Activated T-cell treated with anti-CD3 and anti-CD28 coated beads, Interleukin-2, amount 50 U/mL, for 24 hours (primary cell): Measurements from ENCODE around the gene IL17A.

ENCODE experiments used
- DNase-seq: peaks from one replicate; pipeline ENCODE4 v3.0.0-alpha.2; 2020
- H3K27ac Mint-ChIP-seq: 2 replicates; pipeline ENCODE4 v1.8.0; 2020; ENCODE audit warnings: mild to moderate bottlenecking, mixed read lengths
- H3K27me3 Mint-ChIP-seq: 2 replicates; pipeline ENCODE4 v1.8.0; 2020; ENCODE audit warnings: mixed read lengths
- H3K36me3 Mint-ChIP-seq: 2 replicates; pipeline ENCODE4 v1.8.0; 2020; ENCODE audit warnings: low read depth, mixed read lengths
- H3K4me1 Mint-ChIP-seq: 2 replicates; pipeline ENCODE4 v1.8.0; 2020; ENCODE audit warnings: low read depth, mixed read lengths
- H3K4me3 Mint-ChIP-seq: 2 replicates; pipeline ENCODE4 v1.8.0; 2020; ENCODE audit warnings: mild to moderate bottlenecking, moderate library complexity, mixed read lengths
- H3K9me3 Mint-ChIP-seq: 2 replicates; pipeline ENCODE4 v1.8.0; 2020; ENCODE audit warnings: mixed read lengths

Gene IL17A

DNA sequence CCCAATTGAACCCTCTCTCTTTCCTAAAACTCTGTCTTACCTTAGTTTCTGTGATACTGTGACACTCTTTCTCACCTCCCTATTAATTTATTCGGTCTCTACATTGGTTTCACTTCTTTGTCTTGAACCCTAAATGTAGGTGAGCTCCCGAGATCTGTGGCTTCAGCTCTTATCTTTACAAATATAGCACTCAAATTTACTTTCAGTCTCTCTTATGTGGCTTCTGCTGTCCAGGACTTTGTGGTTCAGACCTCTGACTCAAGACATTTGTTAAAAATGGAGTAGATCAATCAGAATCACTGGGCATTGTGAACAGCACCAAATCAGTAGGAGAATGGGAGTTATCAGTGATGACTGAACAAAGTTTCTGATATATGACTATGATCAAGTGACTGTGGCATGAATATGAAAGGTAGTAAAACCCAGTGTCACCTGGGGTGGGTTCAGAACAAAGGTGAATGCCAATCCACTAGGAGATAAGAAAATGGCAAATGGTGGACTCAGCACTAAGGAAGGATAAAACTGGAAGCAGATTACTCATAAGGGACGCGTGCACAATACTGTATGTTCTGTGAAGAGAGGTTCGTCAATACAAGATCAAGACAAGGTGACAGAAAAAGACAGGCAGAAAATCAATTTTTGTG, 30.9 kb downstream of the IL17A start:
- Mint-ChIP-seq H3K27ac (no peak overlapping the region), H3K4me3 (no peak overlapping the region), H3K9me3 (no peaks in the 10 kb centered on the region), H3K4me1 (peaks cover 15% of the 10 kb centered on the region), H3K36me3 (no peaks in the 10 kb centered on the region), H3K27me3 (peaks cover 34% of the 10 kb centered on the region)
- DNase-seq, result no peak

DNA sequence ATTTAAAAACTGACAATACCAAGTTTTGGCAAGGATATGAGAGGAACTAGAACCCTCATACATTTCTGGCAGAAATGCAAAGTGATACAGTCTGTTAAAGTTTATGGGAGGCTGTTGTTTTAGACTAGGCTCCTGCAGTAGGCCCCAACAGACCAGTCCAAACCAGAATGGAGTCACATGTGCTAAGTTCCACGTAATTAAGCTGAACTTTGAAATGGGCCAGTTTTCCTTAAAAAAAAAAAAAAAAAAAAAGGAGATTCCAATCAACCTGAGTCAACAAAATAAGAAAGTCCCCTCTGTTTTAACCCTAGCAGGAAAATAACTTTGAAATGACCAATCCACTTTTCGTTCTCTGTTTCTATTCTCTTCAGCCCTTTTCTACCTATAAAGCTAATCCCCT, 31.6 kb downstream of the IL17A start:
- Mint-ChIP-seq H3K9me3 (no peaks in the 10 kb centered on the region), H3K4me3 (no peak overlapping the region), H3K27me3 (peaks cover 31% of the 10 kb centered on the region), H3K27ac (no peak overlapping the region), H3K36me3 (no peaks in the 10 kb centered on the region), H3K4me1 (peaks cover 16% of the 10 kb centered on the region)
- DNase-seq, result no peak

DNA sequence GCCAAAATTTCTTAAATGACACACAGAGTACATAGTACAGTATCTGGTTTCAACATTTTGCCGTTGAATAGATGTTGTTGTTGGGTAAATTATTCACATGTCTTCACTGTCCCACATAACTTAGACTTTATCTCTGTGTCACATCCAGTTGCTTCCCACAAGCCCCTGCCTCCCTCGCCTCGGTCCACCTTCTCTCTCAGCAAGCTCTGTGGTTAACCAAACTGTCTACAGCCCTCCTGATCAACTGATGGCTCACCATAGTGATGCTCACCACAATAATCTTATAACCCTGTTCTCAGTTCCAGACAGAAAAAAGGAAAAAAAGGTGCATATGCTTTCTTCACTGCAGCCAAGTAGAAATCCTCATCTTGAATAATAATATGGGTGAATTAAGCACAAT, 35.1 kb downstream of the IL17A start:
- H3K9me3 Mint-ChIP-seq, result no peaks in the 10 kb centered on the region
- H3K27me3 Mint-ChIP-seq, result peaks cover 57% of the 10 kb centered on the region
- H3K27ac Mint-ChIP-seq, result no peak overlapping the region
- DNase-seq, result no peak
- H3K4me3 Mint-ChIP-seq, result no peak overlapping the region
- H3K36me3 Mint-ChIP-seq, result no peaks in the 10 kb centered on the region
- H3K4me1 Mint-ChIP-seq, result peaks cover 14% of the 10 kb centered on the region

- DNase-seq, result peak; percentile 60
These were observed 41.3 kb downstream of the IL17A start for GRCh38 chr6:52227495-52227894.

DNA sequence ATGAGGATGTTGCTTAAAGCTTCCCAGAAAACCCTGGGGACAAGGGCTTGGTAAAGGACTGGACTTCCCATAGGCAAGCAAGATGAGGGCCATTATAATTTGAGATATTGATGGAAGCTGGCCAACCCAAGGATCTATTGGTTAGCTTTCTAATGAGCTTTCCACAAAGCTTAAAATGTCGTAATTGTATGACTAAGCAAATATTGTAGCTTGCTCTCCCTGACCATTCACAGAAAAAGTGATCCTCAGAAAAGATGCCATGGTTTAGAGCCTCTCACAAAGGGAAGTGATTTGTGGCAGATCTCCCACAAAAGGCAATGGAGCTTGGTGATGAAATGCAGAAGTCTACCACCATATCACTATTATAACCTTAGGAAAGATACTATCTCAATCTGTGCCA, 44.5 kb downstream of the IL17A start:
- peaks cover 41% of the 10 kb centered on the region for H3K4me1 Mint-ChIP-seq
- no peak overlapping the region for H3K4me3 Mint-ChIP-seq
- no peaks in the 10 kb centered on the region for H3K36me3 Mint-ChIP-seq
- no peak overlapping the region for H3K27ac Mint-ChIP-seq
- no peak for DNase-seq
- H3K27me3 Mint-ChIP-seq, result peaks cover 43% of the 10 kb centered on the region
- H3K9me3 Mint-ChIP-seq, result no peaks in the 10 kb centered on the region

More at GRCh38 chr6:52227495-52227894, 41.3 kb downstream of the IL17A start:
- Mint-ChIP-seq H3K9me3 (no peaks in the 10 kb centered on the region), H3K27me3 (peaks cover 49% of the 10 kb centered on the region), H3K4me3 (no peak overlapping the region), H3K27ac (peak overlapping the region; percentile 9), H3K4me1 (peaks cover 34% of the 10 kb centered on the region), H3K36me3 (no peaks in the 10 kb centered on the region)

DNA sequence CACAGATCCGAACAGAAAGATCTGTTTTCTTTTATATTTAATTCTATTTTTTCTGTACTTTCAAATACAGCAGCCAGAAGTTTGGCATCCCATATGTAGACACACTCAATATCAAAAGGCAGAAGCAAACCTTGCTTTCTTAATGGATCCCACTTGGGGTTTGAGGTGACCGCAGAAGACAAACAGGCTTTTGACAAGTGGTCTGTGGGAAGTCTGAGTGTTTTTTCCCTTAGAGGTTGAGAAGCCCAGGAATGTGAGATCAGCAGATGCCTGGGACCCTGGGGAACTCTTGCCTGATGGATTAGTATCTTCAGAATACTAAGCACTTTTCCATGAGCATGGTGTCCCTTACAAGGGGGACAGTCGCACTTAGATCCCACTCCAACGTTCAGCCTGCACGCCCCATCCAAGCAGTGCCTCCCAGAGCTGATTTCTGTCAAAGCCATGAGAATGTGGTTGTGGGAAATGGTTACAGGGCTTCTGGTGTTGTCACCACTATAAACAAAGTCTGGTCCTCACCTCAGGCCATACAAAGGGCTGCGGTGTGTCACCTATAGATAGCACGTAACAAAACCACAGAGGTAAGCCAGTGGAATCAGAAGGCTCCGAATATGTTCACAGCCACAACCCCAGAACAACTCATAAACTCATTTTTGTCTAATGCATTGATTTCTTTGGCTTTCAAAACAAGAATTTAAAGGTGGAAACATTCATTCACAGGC, 45.4 kb downstream of the IL17A start:
- Mint-ChIP-seq H3K27me3 (peaks cover 48% of the 10 kb centered on the region), H3K36me3 (no peaks in the 10 kb centered on the region), H3K9me3 (no peaks in the 10 kb centered on the region), H3K27ac (no peak overlapping the region), H3K4me1 (peaks cover 41% of the 10 kb centered on the region), H3K4me3 (no peak overlapping the region)
- DNase-seq, result no peak

DNA sequence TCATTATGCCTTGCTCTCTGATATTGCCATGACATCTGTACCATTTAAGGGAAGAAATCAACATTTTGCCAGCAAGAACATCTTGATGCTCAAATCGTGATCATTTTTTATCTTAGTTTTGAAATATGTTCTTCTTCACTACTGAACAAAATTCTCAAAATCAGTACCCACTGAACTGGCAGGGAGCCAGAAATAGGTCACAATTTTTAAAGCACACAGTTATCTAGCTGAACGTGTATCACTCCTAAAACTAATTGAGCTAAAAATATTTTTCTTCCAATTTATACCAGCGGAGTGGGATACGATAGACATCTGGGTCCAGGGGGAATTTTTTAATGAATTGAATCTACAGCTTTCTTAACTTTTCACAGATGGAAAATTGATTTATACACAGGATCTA, 46.8 kb downstream of the IL17A start:
- H3K36me3 Mint-ChIP-seq, result no peaks in the 10 kb centered on the region
- DNase-seq, result no peak
- no peak overlapping the region for H3K27ac Mint-ChIP-seq
- H3K27me3 Mint-ChIP-seq, result peaks cover 60% of the 10 kb centered on the region
- no peaks in the 10 kb centered on the region for H3K9me3 Mint-ChIP-seq
- H3K4me3 Mint-ChIP-seq, result no peak overlapping the region
- H3K4me1 Mint-ChIP-seq, result peaks cover 27% of the 10 kb centered on the region

DNA sequence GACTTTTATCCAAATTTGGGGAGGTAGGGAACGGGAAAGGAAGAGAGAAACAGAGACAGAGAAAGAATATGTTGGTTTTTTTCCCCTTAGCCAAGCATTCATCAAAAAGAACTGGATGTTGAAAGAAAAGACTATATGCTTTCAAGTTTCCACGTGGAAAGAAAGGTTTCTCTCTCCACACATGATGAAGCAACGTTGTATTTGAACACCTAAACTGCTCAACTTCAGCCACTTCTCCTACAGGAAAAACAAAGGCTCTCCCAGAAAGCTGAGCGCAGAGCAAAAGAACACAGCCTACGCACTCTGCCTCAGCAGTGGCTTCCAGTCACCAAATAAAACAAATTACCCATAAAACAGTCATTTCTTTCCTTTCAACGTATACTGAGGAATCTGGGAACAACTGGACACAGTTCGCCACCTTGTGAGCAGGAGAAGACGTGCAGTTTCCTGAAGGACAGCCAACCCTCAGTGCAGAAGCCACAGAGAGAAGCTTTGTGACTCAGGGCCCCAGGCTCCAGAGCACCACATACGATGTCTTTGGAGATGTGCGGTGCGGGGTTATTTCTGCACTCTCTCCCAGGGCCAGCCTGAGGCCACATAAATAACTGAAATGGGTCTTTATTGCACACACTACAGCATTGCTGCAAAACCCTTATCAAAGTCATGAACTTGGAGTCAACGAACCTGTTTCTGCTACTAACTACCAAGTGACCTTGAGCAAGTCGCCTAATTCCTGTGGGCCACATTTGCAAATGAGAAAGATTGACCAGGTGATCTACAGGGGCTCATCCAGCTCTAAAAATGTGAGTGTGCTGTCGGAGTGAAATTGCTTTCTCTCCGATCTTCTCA, 48.0 kb downstream of the IL17A start:
- no peaks in the 10 kb centered on the region for H3K36me3 Mint-ChIP-seq
- DNase-seq, result no peak

More for the DNA sequence above, 48.0 kb downstream of the IL17A start:
- no peak overlapping the region for H3K4me3 Mint-ChIP-seq
- H3K27ac Mint-ChIP-seq, result no peak overlapping the region
- H3K27me3 Mint-ChIP-seq, result peaks cover 64% of the 10 kb centered on the region
- no peaks in the 10 kb centered on the region for H3K9me3 Mint-ChIP-seq
- H3K4me1 Mint-ChIP-seq, result peaks cover 21% of the 10 kb centered on the region
